ENCODE data around the gene SPATA25. TPM values are rescaled to one million over a fixed set of nuclear protein-coding genes. Genes with fewer than 3 reads are reported as not detected.
A peak's percentile ranks its signal among the peaks of the same experiment; 100 is the strongest.
"Not testable (repeated sequence)": the region's sequence is repeated elsewhere in the genome, so short reads cannot be mapped to it uniquely, and the experiment has no call there.

Gene SPATA25
- total RNA-seq, 1 experiment from 2014 or later = not detected

DNA sequence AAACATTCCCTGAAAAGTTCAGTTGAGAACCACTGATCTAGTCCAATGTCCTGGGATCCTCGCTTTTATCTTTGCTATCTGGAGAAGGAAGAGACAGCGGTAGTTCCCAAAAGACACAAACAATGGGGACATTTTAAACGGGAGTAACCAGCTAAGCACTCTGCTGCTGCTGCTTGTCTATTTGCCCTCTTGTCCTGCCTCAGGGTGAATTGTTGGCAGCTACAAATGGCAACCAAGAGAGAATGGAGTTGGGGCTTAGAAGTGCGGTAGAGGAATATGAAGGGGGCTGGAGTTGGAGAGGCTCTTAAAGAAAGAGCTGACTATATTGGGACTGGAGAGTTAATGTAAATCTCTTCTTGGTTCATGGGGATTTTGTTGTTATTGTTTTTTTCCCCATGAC lies 12.8 kb downstream of the SPATA25 start:
- no peak for DNase-seq (ENCODE audit: low spot score)
- in situ Hi-C loops (cut with HindIII; ENCODE audit: low sequenced_read_pairs) = no loop called here

DNA sequence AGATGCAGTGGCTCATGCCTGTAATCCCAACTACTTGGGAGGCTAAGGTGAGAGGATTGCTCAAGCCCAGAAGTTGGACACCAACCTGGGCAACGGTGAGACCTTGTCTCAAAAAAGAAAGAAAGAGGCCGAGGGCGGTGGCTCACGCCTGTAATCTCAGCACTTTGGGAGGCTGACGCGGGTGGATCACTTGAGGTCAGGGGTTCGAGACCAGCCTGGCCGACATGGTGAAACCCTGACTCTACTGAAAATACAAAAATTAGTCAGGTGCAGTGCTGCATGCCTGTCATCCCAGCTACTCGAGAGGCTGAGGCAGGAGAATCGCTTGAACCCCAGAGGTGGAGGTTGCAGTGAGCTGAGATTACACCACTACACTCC lies 13.3 kb downstream of the SPATA25 start:
- in situ Hi-C loops (cut with HindIII; ENCODE audit: low sequenced_read_pairs) = not testable (repeated sequence)

GRCh38 chr20:45873409-45874103 lies 13.9 kb downstream of the SPATA25 start:
- DNase-seq (ENCODE audit: low spot score) = no peak

More for the DNA sequence above, 13.3 kb downstream of the SPATA25 start:
- not testable (repeated sequence) for DNase-seq (ENCODE audit: low spot score)

GRCh38 chr20:45872626-45873025 lies 14.8 kb downstream of the SPATA25 start:
- in situ Hi-C loops (cut with HindIII; ENCODE audit: low sequenced_read_pairs) = no loop called here
- DNase-seq (ENCODE audit: low spot score) = no peak

More at GRCh38 chr20:45873409-45874103, 13.9 kb downstream of the SPATA25 start:
- in situ Hi-C loops (cut with HindIII; ENCODE audit: low sequenced_read_pairs) = no loop called here

- in situ Hi-C loops (cut with HindIII; ENCODE audit: low sequenced_read_pairs) = no loop called here
- DNase-seq (ENCODE audit: low spot score) = no peak
These were observed 19.6 kb downstream of the SPATA25 start for GRCh38 chr20:45867819-45868176.

- DNase-seq (ENCODE audit: low spot score) = no peak
- in situ Hi-C loops (cut with HindIII; ENCODE audit: low sequenced_read_pairs) = no loop called here
These were observed 20.1 kb downstream of the SPATA25 start for GRCh38 chr20:45867136-45867818.

GRCh38 chr20:45866454-45866853 lies 21.0 kb downstream of the SPATA25 start:
- no peak for DNase-seq (ENCODE audit: low spot score)
- in situ Hi-C loops (cut with HindIII; ENCODE audit: low sequenced_read_pairs) = no loop called here

DNA sequence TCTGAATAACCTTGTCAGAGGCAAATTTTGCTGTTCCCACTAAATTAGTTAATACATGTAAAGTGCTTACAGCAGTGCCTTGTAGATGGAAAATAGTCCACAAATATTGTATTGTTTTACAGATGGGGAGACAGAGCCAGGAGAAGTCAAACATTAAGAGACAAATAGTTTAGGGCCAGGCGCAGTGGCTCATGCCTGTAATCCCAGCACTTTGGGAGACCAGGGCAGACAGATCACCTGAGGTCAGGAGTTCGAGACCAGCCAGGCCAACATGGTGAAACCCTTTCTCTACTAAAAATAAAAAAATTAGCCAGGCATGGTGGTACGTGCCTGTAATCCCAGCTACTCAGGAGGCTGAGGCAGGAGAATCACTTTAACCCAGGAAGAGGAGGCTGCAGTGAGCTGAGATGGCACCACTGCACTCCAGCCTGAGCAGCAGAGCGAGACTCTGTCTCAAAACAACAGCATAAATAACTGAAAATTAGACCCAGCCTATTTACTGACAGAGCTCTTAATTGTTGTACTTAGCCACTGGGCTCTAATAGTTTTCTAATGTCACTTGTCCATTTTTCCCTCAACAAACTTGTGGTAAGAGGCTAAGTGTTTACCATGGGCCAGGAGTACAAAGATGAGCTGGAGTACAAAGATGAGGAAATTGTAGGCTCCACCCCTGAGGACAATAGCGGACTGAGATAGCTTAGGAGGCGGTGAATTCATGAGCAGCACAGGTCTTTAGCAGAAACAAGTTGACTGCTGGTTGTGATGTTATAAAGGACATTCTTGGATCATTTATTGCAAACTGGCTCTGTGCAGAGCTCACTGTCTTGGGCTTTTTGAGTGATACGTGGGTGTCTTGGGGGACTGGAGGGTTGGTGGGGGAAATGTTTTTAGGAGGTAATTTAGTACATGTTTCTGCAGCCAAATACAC lies 23.6 kb downstream of the SPATA25 start:
- no peak for DNase-seq (ENCODE audit: low spot score)
- in situ Hi-C loops (cut with HindIII; ENCODE audit: low sequenced_read_pairs) = no loop called here

DNA sequence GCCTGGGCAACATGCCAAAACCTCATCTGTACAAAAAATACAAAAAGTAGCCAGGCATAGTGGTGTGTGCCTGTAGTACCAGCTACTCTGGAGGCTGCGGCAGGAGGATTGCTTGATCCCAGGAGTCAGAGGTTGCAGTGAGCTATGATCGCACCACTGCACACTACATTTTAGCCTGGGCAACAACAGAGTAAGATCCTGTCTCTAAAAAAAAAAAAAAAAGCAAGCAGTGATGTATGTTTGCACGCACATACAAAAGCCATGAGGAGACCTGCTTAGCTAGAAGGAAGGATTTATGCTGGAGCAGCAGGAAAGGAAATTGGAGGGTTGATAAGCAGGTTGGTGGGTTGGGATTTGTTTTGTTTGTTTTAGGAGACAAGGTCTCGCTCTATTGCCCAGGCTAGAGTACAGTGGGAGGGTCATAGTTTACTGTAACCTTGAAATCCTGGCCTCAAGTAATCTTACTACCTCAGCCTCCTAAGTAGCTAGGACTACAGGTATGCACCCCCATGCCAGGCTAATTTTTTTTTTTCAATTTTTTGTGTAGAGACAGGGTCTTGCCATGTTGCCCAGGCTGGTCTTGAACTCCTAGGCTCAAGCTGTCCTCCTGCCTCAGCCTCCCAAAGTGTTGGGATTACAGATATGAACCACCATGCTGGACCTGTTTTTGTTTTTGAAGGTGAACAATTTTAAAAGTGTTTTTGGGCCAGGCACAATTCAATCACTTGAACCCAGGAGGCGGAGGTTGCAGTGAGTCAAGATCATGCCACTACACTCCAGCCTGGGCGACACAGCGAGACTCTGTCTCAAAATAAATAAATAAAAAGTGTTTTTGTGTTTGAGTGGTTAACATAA lies 26.0 kb downstream of the SPATA25 start:
- no peak for DNase-seq (ENCODE audit: low spot score)
- in situ Hi-C loops (cut with HindIII; ENCODE audit: low sequenced_read_pairs) = no loop called here

DNA sequence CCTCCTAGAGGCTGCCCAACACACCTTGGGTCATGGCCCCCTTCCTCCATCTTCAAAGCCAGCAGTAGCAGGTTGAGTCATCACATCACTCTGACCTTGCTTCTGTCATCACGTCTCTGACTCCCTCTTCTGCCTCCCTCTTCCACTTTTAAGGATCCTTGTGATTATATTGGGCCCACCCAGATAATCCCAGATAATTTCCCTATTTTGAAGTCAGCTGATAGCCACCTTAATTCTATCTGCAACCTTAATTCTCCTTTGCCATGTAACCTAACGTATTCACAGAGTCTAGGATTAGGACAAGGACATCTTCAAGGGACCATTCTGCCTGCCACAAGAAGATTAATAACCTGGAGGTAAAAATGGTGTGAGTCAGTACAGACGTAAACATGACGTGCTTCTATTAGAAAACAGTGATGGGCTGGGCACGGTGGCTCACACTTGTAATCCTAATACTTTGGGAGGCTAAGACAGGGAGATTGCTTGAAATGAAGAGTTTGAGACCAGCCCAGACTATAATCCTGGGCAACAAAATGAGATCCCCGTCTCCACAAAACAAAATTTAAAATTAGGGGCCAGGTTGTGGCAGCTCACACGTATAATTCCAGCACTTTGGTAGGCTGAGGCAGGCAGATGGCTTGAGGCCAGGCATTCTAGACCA lies 26.7 kb downstream of the SPATA25 start:
- in situ Hi-C loops (cut with HindIII; ENCODE audit: low sequenced_read_pairs) = no loop called here
- no peak for DNase-seq (ENCODE audit: low spot score)

DNA sequence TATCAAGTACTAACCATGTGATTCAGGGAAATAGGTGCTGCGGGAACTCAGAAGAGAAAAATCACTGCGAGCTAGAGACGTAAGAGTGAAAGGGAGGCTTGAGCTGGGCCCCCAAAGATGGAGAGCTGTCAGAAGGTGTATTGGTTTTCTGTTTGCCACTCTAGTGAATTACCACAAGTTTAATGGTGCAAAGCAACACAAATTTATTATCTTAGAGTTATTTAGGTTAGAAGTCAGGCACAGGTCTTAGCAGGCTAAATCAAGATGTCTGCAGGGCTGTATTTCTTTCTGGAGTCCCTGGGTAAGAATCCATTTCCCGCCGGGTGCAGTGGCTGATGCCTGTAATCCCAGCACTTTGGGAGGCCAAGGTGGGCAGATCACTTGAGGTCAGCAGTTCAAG lies 27.5 kb downstream of the SPATA25 start:
- no peak for DNase-seq (ENCODE audit: low spot score)
- in situ Hi-C loops (cut with HindIII; ENCODE audit: low sequenced_read_pairs) = no loop called here

- DNase-seq (ENCODE audit: low spot score) = no peak
These were observed 29.6 kb downstream of the SPATA25 start for GRCh38 chr20:45857882-45858216.

GRCh38 chr20:45857114-45857881 lies 30.1 kb downstream of the SPATA25 start, which contains the start of the genes ACOT8 and ZSWIM3:
ACOT8 (minus strand) TSS chr20:45857392; CDS start chr20:45857315, 77 bp downstream.
ZSWIM3 (plus strand) TSS chr20:45857614; CDS start chr20:45857826, 212 bp downstream.
- peak; percentile 100 for DNase-seq (ENCODE audit: low spot score)
- in situ Hi-C loops (cut with HindIII; ENCODE audit: low sequenced_read_pairs) = no loop called here

More at GRCh38 chr20:45857882-45858216, 29.6 kb downstream of the SPATA25 start:
- in situ Hi-C loops (cut with HindIII; ENCODE audit: low sequenced_read_pairs) = no loop called here

DNA sequence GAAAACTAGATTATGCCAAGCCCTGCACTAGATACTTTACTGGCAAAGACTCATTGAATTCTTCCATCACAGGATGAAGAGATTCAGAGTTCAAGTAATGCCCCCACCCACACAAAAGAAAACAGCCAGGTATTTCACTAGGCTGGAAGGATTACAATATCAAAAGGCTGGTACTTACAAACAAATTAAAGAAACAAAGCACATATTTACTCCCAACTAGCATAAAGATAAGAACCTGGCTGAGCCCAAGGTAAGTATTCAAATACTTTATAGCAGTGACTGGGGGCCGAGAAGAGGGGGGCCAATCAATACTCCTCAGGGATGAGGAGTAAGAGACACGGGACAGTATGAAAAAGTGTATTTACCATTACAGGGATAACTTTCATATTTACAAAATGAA lies 33.9 kb downstream of the SPATA25 start:
- DNase-seq (ENCODE audit: low spot score) = no peak

DNA sequence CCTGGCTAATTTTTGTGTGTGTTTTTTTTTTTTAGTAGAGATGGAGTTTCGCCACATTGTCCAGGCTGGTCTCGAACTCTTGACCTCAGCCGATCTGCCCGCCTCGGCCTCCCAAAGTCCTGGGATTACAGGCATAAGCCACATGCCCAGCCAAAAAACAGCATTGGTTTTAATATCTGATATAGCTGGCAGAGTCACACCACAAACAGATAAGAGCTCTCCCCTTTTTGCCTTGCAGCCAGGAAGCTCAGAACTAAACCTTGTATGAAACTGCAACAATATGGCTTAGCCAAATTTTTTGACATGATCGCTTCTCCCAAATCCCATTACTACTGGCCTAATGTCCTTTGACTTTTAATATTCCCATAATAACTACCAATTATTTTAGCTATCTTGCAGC lies 35.1 kb downstream of the SPATA25 start:
- in situ Hi-C loops (cut with HindIII; ENCODE audit: low sequenced_read_pairs) = no loop called here
- no peak for DNase-seq (ENCODE audit: low spot score)

More for the DNA sequence above, 33.9 kb downstream of the SPATA25 start:
- in situ Hi-C loops (cut with HindIII; ENCODE audit: low sequenced_read_pairs) = no loop called here

DNA sequence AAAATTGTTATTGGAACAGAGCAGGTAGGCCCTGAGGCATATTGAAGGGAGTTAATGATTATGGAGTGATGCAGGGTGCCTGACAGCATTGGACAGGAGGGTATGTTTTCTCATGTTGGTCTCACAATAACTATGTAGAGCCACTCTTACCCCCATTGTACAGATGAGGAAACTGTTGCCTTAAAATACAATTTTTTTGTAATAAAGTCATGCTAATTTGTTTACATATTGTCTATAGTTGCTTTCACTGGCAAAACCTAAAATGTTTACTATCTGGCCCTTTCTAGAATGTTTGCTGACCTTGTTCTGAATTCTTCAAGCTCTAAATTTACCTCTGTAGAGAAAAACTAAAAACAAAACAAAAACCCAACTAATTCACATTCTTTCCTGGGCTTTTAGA lies 35.9 kb downstream of the SPATA25 start:
- no peak for DNase-seq (ENCODE audit: low spot score)
- in situ Hi-C loops (cut with HindIII; ENCODE audit: low sequenced_read_pairs) = no loop called here

DNA sequence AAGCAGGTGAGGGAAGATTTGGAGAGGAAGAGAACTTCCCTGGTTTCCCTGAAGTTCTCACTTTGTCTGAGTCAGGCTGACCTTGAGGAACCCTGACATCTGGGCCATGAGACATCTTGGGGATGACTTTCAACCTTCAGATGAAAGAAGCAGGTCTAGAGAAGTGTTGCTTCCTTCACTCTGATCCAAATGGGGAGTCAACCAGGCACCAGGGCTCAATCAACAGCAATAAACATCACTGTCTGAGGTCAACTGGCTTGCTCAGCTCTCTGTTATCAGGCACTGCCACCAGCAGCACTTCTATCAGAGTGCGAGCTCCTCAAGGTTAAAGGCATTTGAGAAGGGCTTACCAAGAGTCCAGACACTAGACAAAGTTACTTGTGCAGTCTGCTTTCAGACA lies 36.5 kb downstream of the SPATA25 start:
- no peak for DNase-seq (ENCODE audit: low spot score)

DNA sequence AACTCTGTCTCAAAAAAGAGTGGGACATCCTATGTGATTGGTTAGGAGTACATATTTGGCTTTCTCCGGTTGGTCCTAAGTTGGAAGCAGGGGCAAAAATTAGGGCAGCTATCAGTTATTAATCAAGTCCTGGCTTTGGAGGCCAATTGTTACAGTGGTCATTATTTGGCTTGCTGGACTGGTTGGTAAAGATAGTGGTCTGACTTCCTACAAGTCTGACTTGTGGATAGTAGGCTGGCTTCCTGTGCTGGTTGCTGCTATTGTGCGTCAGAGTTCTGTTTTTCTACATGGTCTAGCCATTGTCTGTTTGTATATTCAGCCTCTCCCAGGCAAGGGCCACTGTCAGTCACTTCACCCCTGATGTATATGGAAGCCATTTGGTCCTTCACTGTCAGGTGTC lies 37.2 kb downstream of the SPATA25 start:
- in situ Hi-C loops (cut with HindIII; ENCODE audit: low sequenced_read_pairs) = no loop called here
- DNase-seq (ENCODE audit: low spot score) = no peak

More for the DNA sequence above, 36.5 kb downstream of the SPATA25 start:
- in situ Hi-C loops (cut with HindIII; ENCODE audit: low sequenced_read_pairs) = no loop called here

All from G401 (cell line).